ENCODE measurements around the gene ZDHHC19.

GRCh38 chr3:196156160-196156559 is 55.0 kb downstream of the ZDHHC19 start:
- TF ChIP-seq, protein P1, sequence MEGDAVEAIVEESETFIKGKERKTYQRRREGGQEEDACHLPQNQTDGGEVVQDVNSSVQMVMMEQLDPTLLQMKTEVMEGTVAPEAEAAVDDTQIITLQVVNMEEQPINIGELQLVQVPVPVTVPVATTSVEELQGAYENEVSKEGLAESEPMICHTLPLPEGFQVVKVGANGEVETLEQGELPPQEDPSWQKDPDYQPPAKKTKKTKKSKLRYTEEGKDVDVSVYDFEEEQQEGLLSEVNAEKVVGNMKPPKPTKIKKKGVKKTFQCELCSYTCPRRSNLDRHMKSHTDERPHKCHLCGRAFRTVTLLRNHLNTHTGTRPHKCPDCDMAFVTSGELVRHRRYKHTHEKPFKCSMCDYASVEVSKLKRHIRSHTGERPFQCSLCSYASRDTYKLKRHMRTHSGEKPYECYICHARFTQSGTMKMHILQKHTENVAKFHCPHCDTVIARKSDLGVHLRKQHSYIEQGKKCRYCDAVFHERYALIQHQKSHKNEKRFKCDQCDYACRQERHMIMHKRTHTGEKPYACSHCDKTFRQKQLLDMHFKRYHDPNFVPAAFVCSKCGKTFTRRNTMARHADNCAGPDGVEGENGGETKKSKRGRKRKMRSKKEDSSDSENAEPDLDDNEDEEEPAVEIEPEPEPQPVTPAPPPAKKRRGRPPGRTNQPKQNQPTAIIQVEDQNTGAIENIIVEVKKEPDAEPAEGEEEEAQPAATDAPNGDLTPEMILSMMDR (IDR thresholded peaks at IDR 0.05): no peak
- no peak for TF ChIP-seq POLR2A (IDR thresholded peaks at IDR 0.05)
- TF ChIP-seq POLR2AphosphoS5 (IDR thresholded peaks at IDR 0.05): no peak

All from stomach (tissue), 4 donors.